ENCODE measurements around the gene TMEFF1. TPM values are rescaled to one million over a fixed set of nuclear protein-coding genes. Genes with fewer than 3 reads are reported as not detected.

The TMEFF1 gene
- total and polyA plus RNA-seq, 2 donors (not counting 1 experiment from before 2014, with no cell fraction given): 1.1 to 2.5 TPM

- no peaks in the 10 kb centered on the region for H3K27me3 ChIP-seq (ENCODE audit: control insufficient read depth, insufficient read depth, low read length)
- no peak overlapping the region for H3K27ac ChIP-seq (ENCODE audit: insufficient read depth, low read length)
- no peak overlapping the region for H3K9ac ChIP-seq (ENCODE audit: insufficient read depth, low read length)
- no peak for TF ChIP-seq EZH2 (IDR thresholded peaks at IDR 0.05; ENCODE audit: low read length, missing control alignments)
- TF ChIP-seq CTCF (conservative IDR thresholded peaks at IDR 0.05 in 1 of 2, IDR thresholded peaks at IDR 0.05 in 1 of 2; ENCODE audit: low read depth in 1 of 2, low read length in 2 of 2): no peak
- H3K79me2 ChIP-seq (ENCODE audit: control insufficient read depth, insufficient read depth, low read length): peaks cover 92% of the 10 kb centered on the region
- H3K4me1 ChIP-seq (ENCODE audit: control insufficient read depth, extremely low read depth, insufficient read depth, low read length): peaks cover 12% of the 10 kb centered on the region
- peak; percentile 20 to 60 for DNase-seq (ENCODE audit: low read depth in 2 of 2)
- no peaks in the 10 kb centered on the region for H4K20me1 ChIP-seq (ENCODE audit: control insufficient read depth, extremely low read depth, insufficient read depth, low read length)
- peaks cover 15% of the 10 kb centered on the region for H3K36me3 ChIP-seq (ENCODE audit: control insufficient read depth, insufficient read depth, low read length)
- H2AFZ ChIP-seq (ENCODE audit: low read length): no peak overlapping the region
- H3K9me3 ChIP-seq (ENCODE audit: control insufficient read depth, insufficient read depth, low read depth, low read length): no peaks in the 10 kb centered on the region
- no peak overlapping the region for H3K4me2 ChIP-seq (ENCODE audit: extremely low read depth, insufficient read depth, low read length)
- no peak overlapping the region for H3K4me3 ChIP-seq (replicated peaks in 1 of 4; ENCODE audit: control extremely low read depth in 1 of 4, insufficient read depth in 1 of 4, low read depth in 3 of 4, low read length in 4 of 4)
These were observed 28.9 kb upstream of the TMEFF1 start for GRCh38 chr9:100443781-100444768.

GRCh38 chr9:100445161-100445902, 27.6 kb upstream of the TMEFF1 start:
- Histone ChIP-seq H3K27ac (ENCODE audit: insufficient read depth, low read length) (no peak overlapping the region), H4K20me1 (ENCODE audit: control insufficient read depth, extremely low read depth, insufficient read depth, low read length) (no peaks in the 10 kb centered on the region), H3K36me3 (ENCODE audit: control insufficient read depth, insufficient read depth, low read length) (peaks cover 15% of the 10 kb centered on the region), H3K4me1 (ENCODE audit: control insufficient read depth, extremely low read depth, insufficient read depth, low read length) (peaks cover 10% of the 10 kb centered on the region), H3K79me2 (ENCODE audit: control insufficient read depth, insufficient read depth, low read length) (peaks cover 91% of the 10 kb centered on the region), H3K9me3 (ENCODE audit: control insufficient read depth, insufficient read depth, low read depth, low read length) (no peaks in the 10 kb centered on the region), H3K4me3 (replicated peaks in 1 of 4; ENCODE audit: control extremely low read depth in 1 of 4, insufficient read depth in 1 of 4, low read depth in 3 of 4, low read length in 4 of 4) (no peak overlapping the region), H3K27me3 (ENCODE audit: control insufficient read depth, insufficient read depth, low read length) (no peaks in the 10 kb centered on the region), H3K4me2 (ENCODE audit: extremely low read depth, insufficient read depth, low read length) (no peak overlapping the region), H3K9ac (ENCODE audit: insufficient read depth, low read length) (no peak overlapping the region), H2AFZ (ENCODE audit: low read length) (no peak overlapping the region)
- TF ChIP-seq EZH2 (IDR thresholded peaks at IDR 0.05; ENCODE audit: low read length, missing control alignments) (no peak), CTCF (conservative IDR thresholded peaks at IDR 0.05 in 1 of 2, IDR thresholded peaks at IDR 0.05 in 1 of 2; ENCODE audit: low read depth in 1 of 2, low read length in 2 of 2) (no peak)
- no peak for DNase-seq (ENCODE audit: low read depth in 2 of 2)

- no peak for DNase-seq (ENCODE audit: low read depth in 2 of 2)
- Histone ChIP-seq H3K4me1 (ENCODE audit: control insufficient read depth, extremely low read depth, insufficient read depth, low read length) (peaks cover 10% of the 10 kb centered on the region), H3K9ac (ENCODE audit: insufficient read depth, low read length) (no peak overlapping the region), H2AFZ (ENCODE audit: low read length) (no peak overlapping the region), H4K20me1 (ENCODE audit: control insufficient read depth, extremely low read depth, insufficient read depth, low read length) (no peaks in the 10 kb centered on the region), H3K27me3 (ENCODE audit: control insufficient read depth, insufficient read depth, low read length) (no peaks in the 10 kb centered on the region), H3K4me2 (ENCODE audit: extremely low read depth, insufficient read depth, low read length) (no peak overlapping the region), H3K9me3 (ENCODE audit: control insufficient read depth, insufficient read depth, low read depth, low read length) (no peaks in the 10 kb centered on the region), H3K4me3 (replicated peaks in 1 of 4; ENCODE audit: control extremely low read depth in 1 of 4, insufficient read depth in 1 of 4, low read depth in 3 of 4, low read length in 4 of 4) (no peak overlapping the region), H3K79me2 (ENCODE audit: control insufficient read depth, insufficient read depth, low read length) (peaks cover 85% of the 10 kb centered on the region), H3K27ac (ENCODE audit: insufficient read depth, low read length) (no peak overlapping the region), H3K36me3 (ENCODE audit: control insufficient read depth, insufficient read depth, low read length) (peaks cover 15% of the 10 kb centered on the region)
- TF ChIP-seq CTCF (conservative IDR thresholded peaks at IDR 0.05 in 1 of 2, IDR thresholded peaks at IDR 0.05 in 1 of 2; ENCODE audit: low read depth in 1 of 2, low read length in 2 of 2): no peak
- no peak for TF ChIP-seq EZH2 (IDR thresholded peaks at IDR 0.05; ENCODE audit: low read length, missing control alignments)
These were observed 26.9 kb upstream of the TMEFF1 start for GRCh38 chr9:100445903-100446549.
